Central memory CD8-positive, alpha-beta T cell (primary cell): ENCODE data around the gene LMF1.
A peak's percentile ranks its signal among the peaks of the same experiment; 100 is the strongest.

Source experiments
- ATAC-seq: fragments of 150-1000 bp; cut with Tn5 transposase; replicated peaks from 2 replicates; pipeline ENCODE4 v1.10.0; 2022; ENCODE audit warnings: mild to moderate bottlenecking, moderate FRiP score, moderate number of reproducible peaks; ENCODE audit not compliant: poor library complexity, severe bottlenecking; ENCODE audit errors: extremely low read depth
- DNase-seq, 2 donors: peaks; one replicate each; pipeline ENCODE4 v3.0.0; 2021; ENCODE audit warnings: low spot score in 2 of 2
- H3K27ac Mint-ChIP-seq: one replicate; pipeline ENCODE4 v1.8.0; 2022; ENCODE audit warnings: low read depth, mild to moderate bottlenecking, moderate library complexity, mixed read lengths
- H3K27me3 Mint-ChIP-seq: one replicate; pipeline ENCODE4 v1.8.0; 2022; ENCODE audit warnings: mixed read lengths
- H3K36me3 Mint-ChIP-seq: one replicate; pipeline ENCODE4 v1.8.0; 2022; ENCODE audit warnings: mild to moderate bottlenecking, moderate library complexity, mixed read lengths; ENCODE audit not compliant: insufficient read depth
- H3K4me1 Mint-ChIP-seq: one replicate; pipeline ENCODE4 v1.8.0; 2022; ENCODE audit warnings: mixed read lengths
- H3K4me3 Mint-ChIP-seq: one replicate; pipeline ENCODE4 v1.8.0; 2022; ENCODE audit warnings: mild to moderate bottlenecking, moderate library complexity, mixed read lengths
- H3K9me3 Mint-ChIP-seq: one replicate; pipeline ENCODE4 v1.8.0; 2022; ENCODE audit warnings: mixed read lengths

Gene LMF1

DNA sequence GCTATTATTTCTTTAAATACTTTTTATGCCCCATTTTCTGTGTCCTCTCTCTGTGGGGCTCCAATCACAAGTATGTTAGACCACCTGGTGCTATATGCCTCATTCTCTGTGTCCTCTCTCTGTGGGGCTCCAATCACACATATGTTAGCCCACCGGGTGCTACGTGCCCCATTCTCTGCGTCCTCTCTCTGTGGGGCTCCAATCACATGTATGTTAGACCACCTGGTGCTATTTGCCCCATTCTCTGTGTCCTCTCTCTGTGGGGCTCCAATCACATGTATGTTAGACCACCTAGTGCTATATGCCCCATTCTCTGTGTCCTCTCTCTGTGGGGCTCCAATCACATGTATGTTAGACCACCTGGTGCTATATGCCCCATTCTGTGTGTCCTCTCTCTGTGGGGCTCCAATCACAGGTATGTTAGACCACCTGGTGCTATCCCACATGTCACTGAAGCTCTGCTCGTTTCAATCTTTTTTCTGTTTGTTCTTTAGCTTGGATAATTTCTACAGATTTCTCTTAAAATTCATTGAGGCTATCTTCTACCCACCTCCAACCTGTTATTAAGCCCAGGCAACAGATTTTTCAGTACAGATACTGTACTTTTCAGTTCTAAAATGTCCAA is 28.2 kb downstream of the LMF1 start:
- ATAC-seq (no peak), DNase-seq (no peak)
- H3K4me1 Mint-ChIP-seq, result peaks cover 11% of the 10 kb centered on the region
- H3K27me3 Mint-ChIP-seq, result no peaks in the 10 kb centered on the region
- H3K9me3 Mint-ChIP-seq, result peaks cover 10% of the 10 kb centered on the region
- H3K36me3 Mint-ChIP-seq, result peaks cover 10% of the 10 kb centered on the region
- H3K4me3 Mint-ChIP-seq, result no peak overlapping the region
- H3K27ac Mint-ChIP-seq, result no peak overlapping the region

DNA sequence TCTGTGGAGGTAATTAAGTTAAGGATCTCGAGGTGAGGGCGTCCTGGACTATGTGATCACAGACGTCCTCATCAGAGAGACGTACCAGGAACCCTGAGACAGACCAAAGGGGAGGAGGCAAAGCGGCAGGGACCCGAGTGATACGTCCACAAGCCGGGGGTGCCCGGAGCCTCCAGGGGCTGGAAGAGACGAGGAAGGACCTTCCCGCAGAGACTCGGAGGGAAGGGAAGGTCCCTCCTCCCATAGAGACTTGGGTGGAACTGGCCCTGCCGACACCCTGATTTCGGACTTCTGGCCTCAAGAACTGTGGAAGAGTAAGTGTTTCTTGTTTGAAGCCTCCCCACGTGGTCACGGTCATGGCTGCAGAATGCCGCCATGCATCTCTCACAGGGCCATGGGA is 30.8 kb downstream of the LMF1 start:
- Mint-ChIP-seq H3K27ac (no peak overlapping the region), H3K27me3 (no peaks in the 10 kb centered on the region), H3K4me1 (peaks cover 10% of the 10 kb centered on the region), H3K36me3 (peaks cover 9% of the 10 kb centered on the region), H3K4me3 (no peak overlapping the region), H3K9me3 (peaks cover 10% of the 10 kb centered on the region)
- DNase-seq (no peak), ATAC-seq (no peak)

DNA sequence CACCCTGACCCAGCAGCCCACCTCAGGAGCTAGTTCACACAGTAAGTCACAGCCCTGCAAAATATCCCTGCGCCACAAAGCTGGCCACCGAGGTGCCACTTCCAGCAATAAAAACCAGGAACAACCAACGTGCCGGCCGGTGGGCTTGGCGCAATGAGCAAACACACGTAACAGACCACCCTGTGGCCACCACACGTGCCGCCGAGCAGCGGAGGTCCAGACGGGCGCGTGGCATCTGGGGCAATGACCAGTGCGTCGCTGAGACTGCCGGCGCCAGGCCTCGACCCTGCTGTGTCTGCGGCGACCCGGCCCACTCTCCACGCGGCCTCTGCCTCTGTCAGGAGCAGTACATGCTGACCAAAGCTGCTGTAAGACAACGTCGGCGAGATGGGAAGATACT is 31.5 kb downstream of the LMF1 start:
- ATAC-seq, result no peak
- DNase-seq, result no peak
- Mint-ChIP-seq H3K9me3 (peaks cover 10% of the 10 kb centered on the region), H3K27ac (no peak overlapping the region), H3K36me3 (peaks cover 9% of the 10 kb centered on the region), H3K4me3 (no peak overlapping the region), H3K27me3 (no peaks in the 10 kb centered on the region), H3K4me1 (peaks cover 10% of the 10 kb centered on the region)

DNA sequence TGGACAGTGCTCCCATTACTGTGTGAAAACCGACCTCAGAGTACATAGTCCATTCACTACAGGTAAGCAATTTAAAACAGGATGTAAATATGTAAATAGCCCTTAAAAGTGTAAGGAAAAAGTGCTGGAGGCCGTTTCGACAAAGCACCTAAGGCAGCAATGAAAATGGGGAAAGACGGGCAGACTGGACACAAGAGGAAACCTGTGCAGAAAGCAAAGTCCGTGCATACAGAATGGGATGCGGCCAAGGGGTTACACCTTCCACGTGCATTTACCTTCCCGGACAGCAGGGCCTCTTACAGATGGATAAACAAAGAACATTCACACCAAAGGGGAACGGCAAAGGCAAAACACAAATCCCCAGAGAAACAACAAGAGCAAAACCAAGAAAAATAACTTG is 32.0 kb downstream of the LMF1 start:
- peaks cover 10% of the 10 kb centered on the region for H3K9me3 Mint-ChIP-seq
- H3K27ac Mint-ChIP-seq, result no peak overlapping the region
- ATAC-seq, result no peak
- DNase-seq, result no peak
- H3K27me3 Mint-ChIP-seq, result no peaks in the 10 kb centered on the region
- peaks cover 10% of the 10 kb centered on the region for H3K4me1 Mint-ChIP-seq
- H3K4me3 Mint-ChIP-seq, result no peak overlapping the region
- H3K36me3 Mint-ChIP-seq, result peaks cover 6% of the 10 kb centered on the region

DNA sequence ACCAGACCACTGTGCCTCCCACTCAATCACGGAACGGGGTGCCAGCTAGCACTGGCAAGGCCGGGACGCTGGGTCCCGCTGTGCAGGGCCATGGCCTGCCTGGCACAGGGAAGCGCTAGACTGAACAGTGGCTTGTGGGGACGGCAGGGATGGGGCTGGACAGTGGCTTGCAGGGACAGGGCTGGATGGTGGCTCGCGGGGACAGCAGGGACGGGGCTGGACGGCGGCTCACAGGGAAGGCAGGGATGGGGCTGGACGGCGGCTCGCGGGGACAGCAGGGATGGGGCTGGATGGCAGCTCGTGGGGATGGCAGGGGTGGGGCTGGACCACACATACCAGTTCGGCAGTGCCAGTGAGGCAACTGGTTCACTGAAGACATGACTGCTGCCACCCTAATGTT is 32.6 kb downstream of the LMF1 start:
- Mint-ChIP-seq H3K27ac (no peak overlapping the region), H3K9me3 (peaks cover 10% of the 10 kb centered on the region), H3K36me3 (peaks cover 4% of the 10 kb centered on the region), H3K4me3 (no peak overlapping the region), H3K27me3 (no peaks in the 10 kb centered on the region), H3K4me1 (peaks cover 10% of the 10 kb centered on the region)
- no peak for ATAC-seq
- DNase-seq, result no peak

DNA sequence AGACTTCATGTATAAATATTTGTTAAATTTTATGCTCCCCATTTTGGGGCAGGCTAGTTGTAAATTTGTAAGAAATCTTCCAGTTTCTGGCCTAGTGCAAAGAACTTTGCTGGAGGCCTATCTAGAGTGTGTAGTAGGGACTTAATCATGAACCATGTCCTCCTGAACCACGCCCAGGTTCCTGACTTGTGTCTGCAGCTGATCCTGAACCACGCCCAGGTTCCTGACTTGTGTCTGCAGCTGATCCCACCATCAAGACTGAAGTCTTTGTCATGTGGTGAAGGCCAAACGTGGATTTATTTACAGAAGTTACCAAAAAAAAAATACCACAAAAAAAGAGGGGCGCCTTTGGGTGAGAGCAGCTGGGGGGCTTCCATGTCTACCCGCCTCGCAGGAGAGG is 33.1 kb downstream of the LMF1 start:
- no peaks in the 10 kb centered on the region for H3K27me3 Mint-ChIP-seq
- H3K4me1 Mint-ChIP-seq, result peaks cover 10% of the 10 kb centered on the region
- H3K4me3 Mint-ChIP-seq, result no peak overlapping the region
- DNase-seq (no peak), ATAC-seq (no peak)
- peaks cover 8% of the 10 kb centered on the region for H3K9me3 Mint-ChIP-seq
- H3K27ac Mint-ChIP-seq, result no peak overlapping the region
- peaks cover 4% of the 10 kb centered on the region for H3K36me3 Mint-ChIP-seq

DNA sequence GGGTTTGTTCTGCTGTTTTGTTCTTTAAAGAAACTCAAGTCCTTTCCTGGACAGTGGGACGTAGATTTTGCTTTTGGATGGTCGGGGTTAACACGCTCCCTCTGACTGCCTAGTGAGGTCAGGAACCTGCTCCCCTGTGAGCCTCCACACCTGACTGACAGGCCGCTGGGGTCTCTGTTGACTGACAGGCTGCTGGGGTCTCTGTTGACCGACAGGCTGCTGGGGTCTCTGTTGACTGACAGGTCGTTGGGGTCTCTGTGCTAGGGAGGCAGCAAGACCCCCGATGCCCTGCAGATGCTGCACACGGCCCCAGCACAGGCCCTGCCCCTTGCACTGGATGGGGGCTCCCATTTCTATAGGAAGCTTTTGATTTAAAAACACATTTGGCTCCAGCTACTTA is 33.5 kb downstream of the LMF1 start:
- DNase-seq (no peak), ATAC-seq (no peak)
- Mint-ChIP-seq H3K27me3 (no peaks in the 10 kb centered on the region), H3K4me1 (peaks cover 10% of the 10 kb centered on the region), H3K27ac (no peak overlapping the region), H3K9me3 (peaks cover 4% of the 10 kb centered on the region), H3K4me3 (no peak overlapping the region), H3K36me3 (peaks cover 4% of the 10 kb centered on the region)

DNA sequence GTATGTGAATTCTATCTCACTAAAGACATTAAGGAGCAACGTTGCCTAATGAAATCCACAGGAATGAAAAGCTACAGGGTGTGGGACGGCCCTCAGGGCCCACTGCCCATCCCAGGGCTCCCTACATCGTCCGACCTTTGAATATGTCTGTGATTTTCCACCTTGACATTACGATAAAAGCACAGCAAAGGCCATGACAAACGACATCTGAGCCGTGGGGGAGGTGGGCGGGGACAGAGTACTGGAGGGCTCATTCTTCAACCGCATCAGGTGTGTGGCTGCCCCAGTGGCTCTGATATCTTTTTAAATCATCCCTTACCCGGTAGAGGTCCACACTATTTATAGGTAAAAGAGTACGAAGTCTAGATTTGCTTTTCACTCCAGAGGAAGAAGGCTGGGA is 35.1 kb downstream of the LMF1 start:
- ATAC-seq (no peak), DNase-seq (no peak)
- Mint-ChIP-seq H3K27ac (peak overlapping the region; percentile 64), H3K4me1 (peaks cover 10% of the 10 kb centered on the region), H3K4me3 (no peak overlapping the region), H3K27me3 (no peaks in the 10 kb centered on the region), H3K36me3 (peaks cover 6% of the 10 kb centered on the region), H3K9me3 (no peaks in the 10 kb centered on the region)

DNA sequence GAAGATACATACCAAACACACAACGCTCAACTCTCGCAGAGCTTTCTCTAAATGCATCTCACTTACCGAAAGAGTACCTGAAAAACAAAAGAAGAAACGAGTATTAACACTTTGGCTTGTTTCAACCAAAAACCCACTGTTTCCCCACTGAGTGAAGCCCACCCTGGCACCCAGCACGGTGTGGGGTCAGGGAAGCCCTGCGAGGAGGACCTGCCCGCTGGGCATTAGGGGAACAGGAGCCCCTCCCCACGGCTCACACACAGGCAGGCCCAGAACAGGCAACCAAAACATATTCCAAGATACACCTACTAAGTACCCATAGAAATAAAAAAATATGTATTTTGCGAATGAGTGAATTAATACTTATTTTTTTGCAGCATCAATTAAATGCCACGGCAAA is 36.6 kb downstream of the LMF1 start:
- Mint-ChIP-seq H3K9me3 (no peaks in the 10 kb centered on the region), H3K4me3 (no peak overlapping the region), H3K4me1 (peaks cover 14% of the 10 kb centered on the region), H3K27ac (peak overlapping the region; percentile 32), H3K27me3 (no peaks in the 10 kb centered on the region), H3K36me3 (peaks cover 4% of the 10 kb centered on the region)
- no peak for ATAC-seq
- no peak for DNase-seq

DNA sequence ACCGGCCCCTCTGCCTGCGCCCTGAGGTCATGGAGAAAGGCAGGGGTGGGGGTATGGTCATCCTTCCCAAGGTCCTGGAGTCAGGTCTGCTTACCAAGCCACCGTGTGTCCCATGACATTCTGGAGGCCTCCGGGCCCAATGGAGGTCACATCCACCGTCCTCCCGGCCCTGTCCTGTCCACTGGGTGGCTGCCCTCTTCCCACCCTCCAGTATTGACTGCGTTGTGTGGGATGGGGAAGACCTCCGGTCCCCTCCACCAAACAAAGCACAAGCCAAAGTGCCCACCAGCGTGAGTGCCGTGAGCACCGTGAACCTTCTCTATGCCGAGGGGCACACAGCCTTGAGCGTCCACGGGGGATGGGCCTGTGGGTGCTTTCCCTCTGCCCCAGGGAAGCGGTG is 37.2 kb downstream of the LMF1 start:
- Mint-ChIP-seq H3K27me3 (no peaks in the 10 kb centered on the region), H3K27ac (no peak overlapping the region), H3K9me3 (no peaks in the 10 kb centered on the region), H3K36me3 (peaks cover 4% of the 10 kb centered on the region), H3K4me3 (no peak overlapping the region), H3K4me1 (peaks cover 10% of the 10 kb centered on the region)
- ATAC-seq, result no peak
- no peak for DNase-seq

DNA sequence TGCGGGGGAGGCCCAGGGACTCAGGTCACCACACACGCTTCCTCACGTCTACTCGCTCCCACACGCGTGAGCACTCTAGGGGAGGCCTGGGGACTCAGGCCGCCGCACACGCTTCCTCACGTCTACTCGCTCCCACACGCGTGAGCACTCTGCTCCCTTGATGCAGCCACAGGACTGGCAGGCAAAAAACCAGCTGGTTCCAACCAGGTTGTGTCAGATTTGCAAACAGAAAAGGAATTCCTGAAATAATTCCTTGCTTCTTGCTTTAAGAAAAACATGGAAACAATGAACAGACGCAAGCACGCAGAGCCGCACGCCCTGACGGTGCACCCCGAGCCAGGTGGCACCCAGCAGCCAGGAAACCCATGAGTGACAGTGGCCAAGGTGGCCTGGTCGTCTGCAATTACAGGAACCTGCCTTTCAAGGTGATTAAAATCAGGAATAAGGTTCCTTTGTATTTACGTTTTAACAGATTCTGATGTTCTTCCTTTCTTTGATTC is 37.9 kb downstream of the LMF1 start:
- DNase-seq, result no peak
- H3K4me3 Mint-ChIP-seq, result no peak overlapping the region
- peaks cover 4% of the 10 kb centered on the region for H3K36me3 Mint-ChIP-seq
- H3K27ac Mint-ChIP-seq, result no peak overlapping the region
- H3K9me3 Mint-ChIP-seq, result no peaks in the 10 kb centered on the region
- H3K4me1 Mint-ChIP-seq, result peaks cover 10% of the 10 kb centered on the region
- H3K27me3 Mint-ChIP-seq, result no peaks in the 10 kb centered on the region
- ATAC-seq, result no peak

DNA sequence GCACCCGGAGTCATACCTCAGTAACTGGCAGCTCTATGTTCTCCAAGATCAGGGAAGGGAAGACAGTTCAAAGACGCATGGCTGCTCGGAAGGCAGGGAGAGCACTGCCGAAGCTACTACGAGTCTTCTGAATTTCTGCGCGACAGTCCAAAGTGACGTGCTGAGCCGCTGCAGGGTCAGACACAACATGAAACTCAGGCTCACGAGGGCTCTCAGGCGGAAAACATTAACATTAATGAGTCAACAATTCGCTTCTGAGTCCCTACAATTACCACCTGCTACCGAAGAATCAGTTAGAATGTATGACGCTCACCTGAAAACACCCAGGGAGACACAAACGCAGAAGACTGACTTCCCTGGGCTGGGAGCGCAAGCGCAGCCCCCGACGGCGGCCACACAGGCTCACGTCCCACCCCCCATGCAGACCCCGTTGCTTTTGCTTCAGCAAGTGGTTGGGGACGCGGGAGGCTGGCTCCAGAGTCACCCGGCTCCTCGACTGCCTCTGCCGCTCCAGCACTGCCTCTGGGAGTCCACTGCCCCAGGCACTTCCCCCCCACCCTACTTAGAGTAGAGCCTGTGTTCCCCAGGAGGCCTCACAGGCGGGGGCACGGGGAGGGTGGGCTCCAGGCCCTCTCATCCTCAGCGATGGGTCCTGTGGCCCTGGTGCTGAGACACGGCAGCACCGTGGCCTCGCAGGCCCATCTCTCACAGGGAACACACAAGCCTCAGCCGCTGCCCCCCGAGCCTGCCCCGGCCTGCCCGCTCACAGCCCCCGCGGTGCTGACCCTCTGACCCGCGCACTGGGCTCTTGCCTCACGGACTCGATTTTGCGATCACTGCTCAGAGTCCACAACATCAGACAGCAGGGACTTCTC is 38.9 kb downstream of the LMF1 start:
- Mint-ChIP-seq H3K9me3 (no peaks in the 10 kb centered on the region), H3K4me1 (peaks cover 10% of the 10 kb centered on the region), H3K27ac (peak overlapping the region; percentile 57), H3K36me3 (peaks cover 4% of the 10 kb centered on the region), H3K27me3 (no peaks in the 10 kb centered on the region), H3K4me3 (no peak overlapping the region)
- ATAC-seq (no peak), DNase-seq (no peak)

DNA sequence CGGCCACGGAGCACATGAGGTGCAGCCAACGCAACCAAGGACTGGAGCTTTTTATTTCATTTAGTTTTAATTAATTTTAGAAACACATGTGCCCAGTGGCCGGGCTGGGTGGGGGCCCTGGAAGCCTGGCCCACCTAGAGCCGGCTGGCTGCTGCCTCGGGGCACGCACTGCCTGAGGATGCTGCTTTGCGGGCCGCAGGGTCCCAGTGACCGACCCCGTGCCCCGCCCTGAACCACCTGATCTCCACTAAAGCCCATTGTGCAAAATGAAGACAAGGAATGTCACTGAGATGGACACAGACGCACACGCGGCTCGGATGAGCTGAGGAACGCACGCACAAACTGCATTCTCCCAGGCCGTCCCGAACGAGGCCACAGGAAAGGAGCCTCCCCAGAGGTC is 39.6 kb downstream of the LMF1 start:
- ATAC-seq (no peak), DNase-seq (no peak)
- H3K9me3 Mint-ChIP-seq, result peaks cover 2% of the 10 kb centered on the region
- peaks cover 4% of the 10 kb centered on the region for H3K36me3 Mint-ChIP-seq
- no peaks in the 10 kb centered on the region for H3K27me3 Mint-ChIP-seq
- H3K4me1 Mint-ChIP-seq, result peaks cover 10% of the 10 kb centered on the region
- no peak overlapping the region for H3K4me3 Mint-ChIP-seq
- H3K27ac Mint-ChIP-seq, result peak overlapping the region; percentile 57
